PFSK-1 (cell line): Measurements from ENCODE around the gene C1RL.

ENCODE experiments used
- FOXP2 ChIP-seq: optimal IDR thresholded peaks from 2 replicates; pipeline ENCODE3; 2011; ENCODE audit warnings: borderline replicate concordance, control low read depth, inconsistent platforms; ENCODE audit not compliant: insufficient read depth; ENCODE audit errors: extremely low read length, extremely low read depth
- POLR2AphosphoS5 ChIP-seq: IDR thresholded peaks from 2 replicates; pipeline ENCODE4 v1.6.1; 2012; ENCODE audit warnings: low read depth, mild to moderate bottlenecking, control low read depth, low read length, moderate library complexity
- SIN3A ChIP-seq: IDR thresholded peaks from 2 replicates; pipeline ENCODE4 v1.6.1; 2012; ENCODE audit warnings: mild to moderate bottlenecking, low read length, moderate library complexity, borderline replicate concordance; ENCODE audit not compliant: insufficient read depth
- TAF1 ChIP-seq: IDR thresholded peaks from 2 replicates; pipeline ENCODE4 v1.6.1; 2012; ENCODE audit warnings: low read length, control low read depth, borderline replicate concordance; ENCODE audit not compliant: insufficient read depth
- TF ChIP-seq, protein P1 (sequence below), 2 experiments: IDR thresholded peaks; 2 replicates each; pipeline versions ENCODE4 v1.6.1 to v1.8.0; 2011 to 2012; ENCODE audit warnings: low read depth in 2 of 2, low read length in 2 of 2, control low read depth in 1 of 2, inconsistent platforms in 1 of 2, mild to moderate bottlenecking in 1 of 2, moderate library complexity in 1 of 2; ENCODE audit not compliant: insufficient read depth in 1 of 2

The C1RL gene

DNA sequence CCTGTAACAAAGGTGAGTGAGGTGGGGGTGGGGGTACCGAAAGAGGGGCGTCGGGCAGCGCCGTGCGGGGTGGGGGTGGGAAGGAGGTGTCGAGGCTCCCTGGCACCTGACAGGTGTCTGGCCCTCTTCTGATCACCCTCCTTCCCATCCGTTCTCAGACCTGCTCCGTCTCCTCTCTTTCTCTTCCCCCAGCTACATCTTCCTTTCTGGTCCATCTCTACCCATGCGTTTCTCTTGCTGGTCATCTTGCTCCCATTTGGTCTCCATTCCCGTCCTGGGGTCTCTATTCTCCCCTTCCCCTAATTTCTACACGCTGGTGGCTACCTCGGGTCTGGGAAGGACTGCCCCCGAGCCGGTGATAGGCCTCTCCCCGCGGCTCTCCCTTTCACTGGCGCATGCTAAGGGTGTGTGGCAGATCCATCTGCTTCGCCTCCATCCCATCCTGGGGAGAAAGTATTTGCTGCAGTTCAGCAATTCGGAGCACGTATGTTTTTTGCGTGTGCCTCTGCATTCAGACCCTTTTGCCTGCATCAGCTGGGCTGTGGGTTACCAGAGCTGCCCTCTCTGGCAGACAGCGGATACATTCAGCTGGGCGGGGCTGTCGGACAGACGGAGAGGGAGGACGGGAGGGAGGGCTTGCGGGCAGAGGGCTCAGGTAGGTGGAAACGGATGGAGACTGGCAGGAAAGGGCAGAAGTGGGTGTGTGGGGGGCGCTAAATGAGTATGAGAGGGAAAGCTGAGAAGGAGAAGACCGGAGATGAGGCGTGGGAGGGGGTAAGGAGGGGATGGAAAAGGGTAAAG is 21.9 kb upstream of the C1RL start:
- TF ChIP-seq POLR2AphosphoS5: no peak
- TF ChIP-seq FOXP2: no peak
- TF ChIP-seq, protein P1, sequence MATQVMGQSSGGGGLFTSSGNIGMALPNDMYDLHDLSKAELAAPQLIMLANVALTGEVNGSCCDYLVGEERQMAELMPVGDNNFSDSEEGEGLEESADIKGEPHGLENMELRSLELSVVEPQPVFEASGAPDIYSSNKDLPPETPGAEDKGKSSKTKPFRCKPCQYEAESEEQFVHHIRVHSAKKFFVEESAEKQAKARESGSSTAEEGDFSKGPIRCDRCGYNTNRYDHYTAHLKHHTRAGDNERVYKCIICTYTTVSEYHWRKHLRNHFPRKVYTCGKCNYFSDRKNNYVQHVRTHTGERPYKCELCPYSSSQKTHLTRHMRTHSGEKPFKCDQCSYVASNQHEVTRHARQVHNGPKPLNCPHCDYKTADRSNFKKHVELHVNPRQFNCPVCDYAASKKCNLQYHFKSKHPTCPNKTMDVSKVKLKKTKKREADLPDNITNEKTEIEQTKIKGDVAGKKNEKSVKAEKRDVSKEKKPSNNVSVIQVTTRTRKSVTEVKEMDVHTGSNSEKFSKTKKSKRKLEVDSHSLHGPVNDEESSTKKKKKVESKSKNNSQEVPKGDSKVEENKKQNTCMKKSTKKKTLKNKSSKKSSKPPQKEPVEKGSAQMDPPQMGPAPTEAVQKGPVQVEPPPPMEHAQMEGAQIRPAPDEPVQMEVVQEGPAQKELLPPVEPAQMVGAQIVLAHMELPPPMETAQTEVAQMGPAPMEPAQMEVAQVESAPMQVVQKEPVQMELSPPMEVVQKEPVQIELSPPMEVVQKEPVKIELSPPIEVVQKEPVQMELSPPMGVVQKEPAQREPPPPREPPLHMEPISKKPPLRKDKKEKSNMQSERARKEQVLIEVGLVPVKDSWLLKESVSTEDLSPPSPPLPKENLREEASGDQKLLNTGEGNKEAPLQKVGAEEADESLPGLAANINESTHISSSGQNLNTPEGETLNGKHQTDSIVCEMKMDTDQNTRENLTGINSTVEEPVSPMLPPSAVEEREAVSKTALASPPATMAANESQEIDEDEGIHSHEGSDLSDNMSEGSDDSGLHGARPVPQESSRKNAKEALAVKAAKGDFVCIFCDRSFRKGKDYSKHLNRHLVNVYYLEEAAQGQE (IDR thresholded peaks at IDR 0.05; ENCODE audit: insufficient read depth in 1 of 2, low read depth in 2 of 2, low read length in 2 of 2): no peak
- no peak for TF ChIP-seq SIN3A
- TF ChIP-seq TAF1: no peak

DNA sequence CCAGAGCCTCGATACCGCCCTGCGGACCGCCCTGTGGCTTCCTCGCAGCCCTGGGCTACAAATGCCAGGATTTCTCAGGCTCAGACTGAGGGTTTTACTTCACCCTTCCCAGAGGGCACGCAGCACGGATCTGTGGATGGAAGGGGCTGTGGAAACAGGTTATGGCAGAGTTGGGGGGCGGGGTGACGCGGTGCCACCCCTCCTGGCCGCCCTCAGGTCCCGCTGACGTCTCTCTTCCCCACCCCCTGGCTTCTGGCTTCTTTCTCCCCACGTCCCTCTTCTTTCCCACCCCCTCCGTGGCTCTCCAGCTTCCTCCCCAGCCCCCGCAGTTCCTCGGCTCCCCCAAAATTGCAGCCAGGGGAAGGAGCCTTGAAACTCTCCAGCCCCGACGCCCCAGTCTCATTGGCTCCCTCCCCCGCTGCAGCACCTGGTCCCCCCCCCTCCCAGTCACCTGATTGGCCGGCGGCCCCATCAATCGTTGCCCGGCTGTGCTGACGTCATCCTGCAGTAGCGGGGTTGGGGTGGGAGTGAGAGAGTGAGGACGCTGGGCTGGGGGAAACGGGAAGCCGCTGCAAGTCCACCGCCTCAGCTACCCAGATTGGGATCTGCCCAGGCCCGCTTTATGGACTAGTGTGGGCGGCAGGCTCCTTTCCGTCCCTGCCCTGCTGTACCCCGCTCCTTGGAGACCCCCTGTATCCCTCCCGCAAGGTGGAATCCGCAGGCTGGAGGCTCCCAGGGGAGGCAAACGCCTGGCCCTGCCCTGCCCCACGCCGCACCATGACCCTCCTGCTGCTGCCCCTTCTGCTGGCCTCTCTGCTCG is 21.1 kb upstream of the C1RL start, which contains the start of gene CLSTN3:
CLSTN3 (plus strand) TSS at position 500 of the 820 bp plus-strand sequence; CDS start at position 778, 278 bp downstream.
- TF ChIP-seq, protein P1 (IDR thresholded peaks at IDR 0.05; ENCODE audit: insufficient read depth in 1 of 2, low read depth in 2 of 2, low read length in 2 of 2): no peak
- TF ChIP-seq SIN3A (no peak), TAF1 (no peak), FOXP2 (no peak), POLR2AphosphoS5 (no peak)

DNA sequence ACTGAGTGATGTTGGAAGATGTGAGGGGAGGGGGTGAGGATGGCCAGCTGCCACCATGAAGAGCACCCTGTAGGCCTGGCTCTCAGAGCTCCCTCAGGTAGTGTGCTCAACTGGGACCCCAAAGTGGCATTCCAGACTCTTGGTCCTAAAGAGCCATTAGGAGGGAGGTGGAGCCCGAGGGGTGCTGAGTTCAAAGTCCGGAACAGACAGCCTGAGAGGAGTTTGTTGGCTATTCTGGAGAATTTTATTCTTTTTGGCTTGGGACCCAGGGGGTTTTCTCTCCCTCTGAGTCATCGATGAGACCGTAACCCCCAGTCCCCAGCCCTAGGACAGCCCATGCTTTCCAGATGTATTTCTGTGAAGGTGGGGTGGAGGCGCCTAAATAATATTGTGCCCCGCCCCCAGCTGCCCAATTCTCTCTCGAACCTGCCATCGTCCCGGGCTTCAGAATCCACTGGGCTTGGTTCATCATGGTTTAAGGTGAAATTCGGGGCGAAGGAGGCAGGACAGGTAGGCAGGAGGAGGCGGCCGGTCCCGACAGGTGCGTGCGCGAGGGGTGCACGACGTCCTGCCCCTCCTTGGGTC is 20.4 kb upstream of the C1RL start:
- no peak for TF ChIP-seq TAF1

DNA sequence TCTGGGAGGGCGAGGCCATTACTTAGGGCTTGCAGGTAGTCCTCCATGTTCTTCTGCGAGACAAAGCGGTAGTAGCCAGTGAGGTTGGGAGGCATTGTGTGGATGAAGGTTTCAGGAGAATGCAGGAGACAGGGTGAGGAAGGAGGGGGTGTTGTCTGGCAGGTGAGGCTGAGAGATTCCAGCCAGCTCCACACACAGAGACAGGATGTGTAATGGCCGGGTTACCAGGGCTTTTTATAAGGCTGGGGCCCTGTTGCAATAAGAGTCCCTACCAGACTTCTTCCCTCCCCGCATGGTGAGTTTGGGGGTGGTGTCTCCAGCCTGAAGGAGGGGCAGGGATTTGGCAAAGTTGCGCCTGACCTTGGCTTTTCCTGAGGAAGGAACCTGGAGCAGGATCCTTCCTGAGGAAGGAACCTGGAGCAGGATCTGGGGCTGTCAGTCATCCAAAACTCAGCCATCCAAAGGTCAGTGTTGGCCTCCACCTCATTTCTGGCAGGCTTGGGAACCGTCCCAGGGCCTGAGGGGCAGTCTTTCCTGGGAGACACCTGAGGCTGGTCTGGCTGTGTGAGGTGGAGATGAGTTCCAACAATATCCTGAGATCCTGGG is 19.8 kb upstream of the C1RL start, which contains the start of gene RBP5:
RBP5 (minus strand) TSS at position 209 of the 606 bp plus-strand sequence; CDS start at position 95, 114 bp downstream.
- no peak for TF ChIP-seq POLR2AphosphoS5
- no peak for TF ChIP-seq FOXP2
- no peak for TF ChIP-seq TAF1
- no peak for TF ChIP-seq SIN3A
- TF ChIP-seq, protein P1 (IDR thresholded peaks at IDR 0.05; ENCODE audit: insufficient read depth in 1 of 2, low read depth in 2 of 2, low read length in 2 of 2): no peak

DNA sequence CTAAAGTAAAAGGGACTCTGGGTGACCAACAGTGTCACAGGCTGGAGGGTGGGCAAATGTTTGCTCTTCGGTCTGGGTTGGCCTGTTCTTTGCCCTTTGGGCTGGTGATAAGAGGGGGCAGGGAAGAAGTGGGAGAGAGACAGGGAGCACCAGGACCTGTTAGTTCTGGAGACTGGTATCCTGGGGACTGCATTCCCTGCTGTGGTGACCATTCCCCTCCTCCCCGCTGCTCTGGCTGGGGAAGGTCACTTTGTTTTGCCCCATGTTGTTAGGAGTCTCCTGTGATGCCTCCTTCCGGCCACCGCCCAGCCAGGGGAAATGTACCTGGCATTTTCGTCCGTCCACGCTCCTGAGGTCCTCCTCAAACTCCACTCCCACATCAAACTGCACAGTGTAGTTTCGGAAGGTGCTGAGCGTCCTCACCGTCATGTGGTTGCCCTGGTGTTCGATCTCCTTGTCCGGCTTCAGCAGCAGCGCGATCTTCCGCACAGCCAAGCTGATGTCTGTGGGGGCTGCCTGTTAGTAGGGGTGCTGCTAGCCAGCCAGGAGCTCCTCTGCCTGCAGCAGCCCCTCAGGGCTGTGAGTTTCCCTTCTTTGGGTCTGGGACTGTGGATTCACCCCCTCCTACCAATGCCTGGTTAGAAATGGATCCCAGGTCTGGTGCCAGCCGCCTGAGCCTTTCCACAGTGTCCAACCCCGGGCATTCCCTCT is 19.1 kb upstream of the C1RL start:
- TF ChIP-seq TAF1 (no peak), SIN3A (no peak), FOXP2 (no peak), POLR2AphosphoS5 (no peak)
- TF ChIP-seq, protein P1 (IDR thresholded peaks at IDR 0.05; ENCODE audit: insufficient read depth in 1 of 2, low read depth in 2 of 2, low read length in 2 of 2): no peak
